CD14-positive monocyte (primary cell): Measurements from ENCODE around the gene MAGOHB. TPM values are rescaled to one million over a fixed set of nuclear protein-coding genes. Genes with fewer than 3 reads are reported as not detected.

Experiments
- DNase-seq, 3 donors: peaks; one replicate each; pipeline ENCODE4 v3.0.0-alpha.2; 2011 to 2022
- H2AFZ ChIP-seq: 2 replicates; pipeline ENCODE4 v1.6.0; 2012; ENCODE audit warnings: mild to moderate bottlenecking, low read depth, low read length, inconsistent platforms; ENCODE audit not compliant: insufficient read depth, poor library complexity, severe bottlenecking
- H3K27ac ChIP-seq, 2 donors: 1 replicate in 1 of 2; 2 replicates in 1 of 2; pipeline ENCODE4 v1.5.1; 2012 to 2013; ENCODE audit warnings: low read length in 2 of 2, control low read depth in 1 of 2, inconsistent platforms in 1 of 2, low read depth in 1 of 2, mild to moderate bottlenecking in 1 of 2
- H3K27me3 ChIP-seq, 2 donors: one replicate each; pipeline versions ENCODE4 v1.6.0 to v1.6.1; 2011 to 2013; ENCODE audit warnings: low read length in 2 of 2; ENCODE audit not compliant: control insufficient read depth in 2 of 2, insufficient read depth in 2 of 2
- H3K36me3 ChIP-seq, 2 donors: replicated peaks in 1 of 2; 1 replicate in 1 of 2; 2 replicates in 1 of 2; pipeline versions ENCODE4 v1.5.1 to v1.6.1; 2012 to 2013; ENCODE audit warnings: low read length in 2 of 2, control low read depth in 1 of 2, inconsistent platforms in 1 of 2, mild to moderate bottlenecking in 1 of 2; ENCODE audit not compliant: insufficient read depth in 2 of 2, control insufficient read depth in 1 of 2
- H3K4me1 ChIP-seq, 2 donors: 1 replicate in 1 of 2; 2 replicates in 1 of 2; pipeline versions ENCODE4 v1.5.1 to v1.6.1; 2012 to 2013; ENCODE audit warnings: low read length in 2 of 2, control low read depth in 1 of 2, inconsistent platforms in 1 of 2, mild to moderate bottlenecking in 1 of 2, moderate library complexity in 1 of 2; ENCODE audit not compliant: insufficient read depth in 2 of 2, control insufficient read depth in 1 of 2
- H3K4me2 ChIP-seq: replicated peaks from 2 replicates; pipeline ENCODE3; 2012; ENCODE audit warnings: low read length, moderate library complexity, mild to moderate bottlenecking; ENCODE audit not compliant: poor library complexity, severe bottlenecking; ENCODE audit errors: extremely low read depth
- H3K4me3 ChIP-seq, 3 experiments: fragments of 200-600 bp in 1 of 3; sonication (generic) in 1 of 3; replicated peaks in 1 of 3; 1 replicate in 2 of 3; 2 replicates in 1 of 3; pipeline ENCODE4 v1.5.1; 2011 to 2013; ENCODE audit warnings: low read length in 3 of 3, mild to moderate bottlenecking in 3 of 3, control low read depth in 2 of 3, low read depth in 2 of 3, inconsistent platforms in 1 of 3, moderate library complexity in 1 of 3
- H3K79me2 ChIP-seq: 2 replicates; pipeline ENCODE4 v1.6.0; 2012; ENCODE audit warnings: mild to moderate bottlenecking, control low read depth, inconsistent platforms, low read length, moderate library complexity; ENCODE audit not compliant: insufficient read depth
- H3K9ac ChIP-seq: 2 replicates; pipeline ENCODE4 v1.6.0; 2017; ENCODE audit warnings: low read length, mild to moderate bottlenecking; ENCODE audit not compliant: insufficient read depth, poor library complexity, severe bottlenecking
- H3K9me3 ChIP-seq, 2 donors: replicated peaks in 1 of 2; 1 replicate in 1 of 2; 2 replicates in 1 of 2; pipeline versions ENCODE4 v1.5.1 to v1.6.1; 2012 to 2013; ENCODE audit warnings: low read length in 2 of 2, control low read depth in 1 of 2; ENCODE audit not compliant: control insufficient read depth in 1 of 2, insufficient read depth in 1 of 2
- H4K20me1 ChIP-seq: 2 replicates; pipeline ENCODE4 v1.6.0; 2012; ENCODE audit warnings: mild to moderate bottlenecking, low read length, control low read depth, moderate library complexity; ENCODE audit not compliant: insufficient read depth
- H3K27ac Mint-ChIP-seq, 7 donors: one replicate each; pipeline ENCODE4 v1.8.0; 2020; ENCODE audit warnings: mild to moderate bottlenecking in 7 of 7, mixed read lengths in 7 of 7, moderate library complexity in 6 of 7, inconsistent platforms in 2 of 7
- H3K27me3 Mint-ChIP-seq, 3 donors: one replicate each; pipeline ENCODE4 v1.8.0; 2021 to 2022; ENCODE audit warnings: low read depth in 3 of 3, mild to moderate bottlenecking in 3 of 3, mixed read lengths in 3 of 3, moderate library complexity in 3 of 3, inconsistent platforms in 1 of 3
- H3K36me3 Mint-ChIP-seq, 2 donors: one replicate each; pipeline ENCODE4 v1.8.0; 2020; ENCODE audit warnings: mixed read lengths in 2 of 2, inconsistent platforms in 1 of 2, mild to moderate bottlenecking in 1 of 2
- H3K4me1 Mint-ChIP-seq: one replicate; pipeline ENCODE4 v1.8.0; 2020; ENCODE audit warnings: mild to moderate bottlenecking, mixed read lengths
- H3K4me3 Mint-ChIP-seq, 2 donors: one replicate each; pipeline ENCODE4 v1.8.0; 2020; ENCODE audit warnings: mild to moderate bottlenecking in 2 of 2, mixed read lengths in 2 of 2, moderate library complexity in 1 of 2
- H3K9me3 Mint-ChIP-seq, 7 donors: one replicate each; pipeline ENCODE4 v1.8.0; 2020 to 2022; ENCODE audit warnings: mixed read lengths in 7 of 7, mild to moderate bottlenecking in 6 of 7, moderate library complexity in 6 of 7, inconsistent platforms in 2 of 7
- CTCF ChIP-seq: fragments of 200-600 bp; IDR thresholded peaks from one replicate; pipeline ENCODE4 v1.8.0; 2022; ENCODE audit warnings: antibody characterized with exemption, mild to moderate bottlenecking
- WGBS: methylation state at CpG from one replicate; pipeline ENCODE4 v1.1.5; 2013; ENCODE audit warnings: missing lambda C conversion rate; ENCODE audit not compliant: insufficient coverage; 5-methylcytosine and 5-hydroxymethylcytosine counted together
- intact Hi-C, 2 donors: fragments of 100-400 bp; cut with micrococcal nuclease; formaldehyde crosslinking; loops; one replicate each; pipeline versions ENCODE4 v1.15.0 to v1.15.1; 2023
- polyA plus RNA-seq, 3 donors: library from polyadenylated mRNA; depleted of rRNA in 1 of 3; unstranded in 2 of 3; stranded (reverse) in 1 of 3; fragments of 300-500 nt in 2 of 3; fragments of >200 nt in 1 of 3; fragmentation: Illumina TruSeq in 2 of 3; gene quantifications; 1 replicate in 2 of 3; 2 replicates in 1 of 3; pipeline ENCODE4 v1.2.3, GENCODE V29; 2012 to 2021

MAGOHB gene
- polyA plus RNA-seq, 3 donors = 6.9 to 23.5 (median 19.5) TPM

- Histone ChIP-seq H4K20me1 (no peaks in the 10 kb centered on the region), H3K27ac (no peak overlapping the region), H3K27me3 (no peaks in the 10 kb centered on the region), H3K79me2 (peaks cover 5% of the 10 kb centered on the region), H2AFZ (no peak overlapping the region), H3K4me2 (no peak overlapping the region), H3K4me3 (no peak overlapping the region), H3K36me3 (no peaks in the 10 kb centered on the region), H3K9me3 (no peaks in the 10 kb centered on the region), H3K4me1 (peaks cover 2 to 7% of the 10 kb centered on the region in 2 donors), H3K9ac (no peak overlapping the region)
- Mint-ChIP-seq H3K27ac (no peak overlapping the region), H3K4me1 (peaks cover 4% of the 10 kb centered on the region), H3K4me3 (no peak overlapping the region), H3K9me3 (peaks cover 0 to 2% (median 0%) of the 10 kb centered on the region in 7 donors), H3K36me3 (no peaks in the 10 kb centered on the region), H3K27me3 (peaks cover 1 to 2% (median 1%) of the 10 kb centered on the region in 3 donors)
- no peak for TF ChIP-seq CTCF
- DNase-seq = no peak
- WGBS = 91% methylated on average over 2 of the region's 6 CpGs
- intact Hi-C loops = loop anchor here in 1 of 2 donors (10.0 kb wide), 1 partner anchor 107 kb away; the partner anchor contains the start of gene YBX3
Measured at GRCh38 chr12:10617863-10618262, 4.5 kb upstream of the MAGOHB start.

DNA sequence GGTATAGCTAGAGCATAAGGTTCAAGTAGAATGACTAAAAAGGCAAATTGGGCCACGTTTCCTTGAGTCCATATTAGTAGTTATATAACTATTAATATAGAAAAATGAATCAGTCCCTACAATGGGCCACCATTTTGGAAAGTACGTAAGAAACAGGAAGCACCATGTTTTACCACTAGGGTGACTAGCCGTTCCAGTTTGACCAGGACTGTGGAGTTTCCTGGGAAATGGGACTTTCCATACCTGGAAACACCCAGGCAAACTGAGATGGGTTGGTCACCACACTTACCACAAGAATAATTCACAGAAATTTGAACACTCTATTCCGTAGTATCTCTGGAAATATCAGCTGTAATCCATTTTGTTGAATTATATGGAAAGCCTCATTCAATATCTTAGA lies 2.1 kb upstream of the MAGOHB start:
- peaks cover 1 to 2% (median 1%) of the 10 kb centered on the region in 3 donors for H3K27me3 Mint-ChIP-seq
- no peak overlapping the region for H3K9ac ChIP-seq
- no peaks in the 10 kb centered on the region for H4K20me1 ChIP-seq
- H3K4me3 Mint-ChIP-seq = no peak overlapping the region
- H3K4me1 ChIP-seq = peaks cover 10 to 18% of the 10 kb centered on the region in 2 donors
- no peak overlapping the region for H3K4me3 ChIP-seq
- no peak overlapping the region for H3K27ac Mint-ChIP-seq
- no peaks in the 10 kb centered on the region for H3K36me3 ChIP-seq
- WGBS = 80% methylated on average over 1 of the region's 4 CpGs
- H3K4me1 Mint-ChIP-seq = peaks cover 15% of the 10 kb centered on the region
- no peaks in the 10 kb centered on the region for H3K27me3 ChIP-seq
- TF ChIP-seq CTCF = no peak
- peaks cover 0 to 2% (median 0%) of the 10 kb centered on the region in 7 donors for H3K9me3 Mint-ChIP-seq
- H3K36me3 Mint-ChIP-seq = peaks cover 2 to 4% of the 10 kb centered on the region in 2 donors
- intact Hi-C loops = loop anchor here in 1 of 2 donors (10.0 kb wide), 1 partner anchor 109 kb away; the partner anchor contains the start of gene YBX3
- H3K27ac ChIP-seq = no peak overlapping the region
- peak overlapping the region; percentile 17 for H2AFZ ChIP-seq
- H3K79me2 ChIP-seq = peaks cover 27% of the 10 kb centered on the region
- peak in 2 of 3 donors; percentile 2 to 85 for DNase-seq
- no peak overlapping the region for H3K4me2 ChIP-seq
- H3K9me3 ChIP-seq = no peaks in the 10 kb centered on the region
